Memory B cell (primary cell): ENCODE measurements around the gene RERE.

Source experiments
- ATAC-seq: fragments of 150-1000 bp; cut with Tn5 transposase; 2 replicates; pipeline ENCODE4 v1.10.0; 2021; ENCODE audit warnings: low read depth, mild to moderate bottlenecking, moderate library complexity
- DNase-seq, 2 donors: peaks; one replicate each; pipeline ENCODE4 v3.0.0; 2022; ENCODE audit warnings: low spot score in 2 of 2
- H3K27ac Mint-ChIP-seq: one replicate; pipeline ENCODE4 v1.8.0; 2022; ENCODE audit warnings: mild to moderate bottlenecking, moderate library complexity, mixed read lengths
- H3K27me3 Mint-ChIP-seq: one replicate; pipeline ENCODE4 v1.8.0; 2022; ENCODE audit warnings: mixed read lengths
- H3K36me3 Mint-ChIP-seq: one replicate; pipeline ENCODE4 v1.8.0; 2022; ENCODE audit warnings: mild to moderate bottlenecking, mixed read lengths
- H3K4me1 Mint-ChIP-seq: one replicate; pipeline ENCODE4 v1.8.0; 2022; ENCODE audit warnings: mixed read lengths
- H3K4me3 Mint-ChIP-seq: one replicate; pipeline ENCODE4 v1.8.0; 2022; ENCODE audit warnings: mild to moderate bottlenecking, moderate library complexity, mixed read lengths
- H3K9me3 Mint-ChIP-seq: one replicate; pipeline ENCODE4 v1.8.0; 2022; ENCODE audit warnings: mixed read lengths

Gene RERE

GRCh38 chr1:8418301-8418700 is 399.1 kb downstream of the RERE start:
- ATAC-seq = no peak
- Mint-ChIP-seq H3K4me1 (peaks cover 24% of the 10 kb centered on the region), H3K4me3 (no peak overlapping the region), H3K36me3 (peaks cover 25% of the 10 kb centered on the region), H3K27ac (peak overlapping the region; percentile 0), H3K9me3 (no peaks in the 10 kb centered on the region), H3K27me3 (no peaks in the 10 kb centered on the region)
- no peak for DNase-seq

- no peaks in the 10 kb centered on the region for H3K9me3 Mint-ChIP-seq
Observed at GRCh38 chr1:8417625-8418024, 399.8 kb downstream of the RERE start.

GRCh38 chr1:8416881-8417280 is 400.6 kb downstream of the RERE start:
- Mint-ChIP-seq H3K27me3 (no peaks in the 10 kb centered on the region), H3K36me3 (peaks cover 25% of the 10 kb centered on the region), H3K9me3 (no peaks in the 10 kb centered on the region), H3K4me3 (no peak overlapping the region), H3K27ac (no peak overlapping the region), H3K4me1 (peaks cover 24% of the 10 kb centered on the region)
- DNase-seq (no peak), ATAC-seq (no peak)

More at GRCh38 chr1:8417625-8418024, 399.8 kb downstream of the RERE start:
- Mint-ChIP-seq H3K4me1 (peaks cover 24% of the 10 kb centered on the region), H3K27me3 (no peaks in the 10 kb centered on the region), H3K4me3 (no peak overlapping the region), H3K36me3 (peaks cover 25% of the 10 kb centered on the region), H3K27ac (peak overlapping the region; percentile 0)
- ATAC-seq (no peak), DNase-seq (no peak)

- H3K9me3 Mint-ChIP-seq = no peaks in the 10 kb centered on the region
- no peak overlapping the region for H3K4me3 Mint-ChIP-seq
- ATAC-seq (no peak), DNase-seq (no peak)
- H3K27me3 Mint-ChIP-seq = no peaks in the 10 kb centered on the region
- peaks cover 28% of the 10 kb centered on the region for H3K4me1 Mint-ChIP-seq
- peak overlapping the region; percentile 68 for H3K27ac Mint-ChIP-seq
- H3K36me3 Mint-ChIP-seq = peaks cover 26% of the 10 kb centered on the region
Observed at GRCh38 chr1:8415526-8416278, 401.7 kb downstream of the RERE start.

- peak overlapping the region; percentile 75 for H3K27ac Mint-ChIP-seq
- H3K36me3 Mint-ChIP-seq = peaks cover 25% of the 10 kb centered on the region
- DNase-seq (no peak), ATAC-seq (no peak)
- no peaks in the 10 kb centered on the region for H3K9me3 Mint-ChIP-seq
- no peak overlapping the region for H3K4me3 Mint-ChIP-seq
- no peaks in the 10 kb centered on the region for H3K27me3 Mint-ChIP-seq
- H3K4me1 Mint-ChIP-seq = peaks cover 34% of the 10 kb centered on the region
Observed at GRCh38 chr1:8412183-8412831, 405.1 kb downstream of the RERE start.

- DNase-seq = no peak
- no peak for ATAC-seq
- Mint-ChIP-seq H3K27ac (peak overlapping the region; percentile 75), H3K4me3 (no peak overlapping the region), H3K36me3 (peaks cover 24% of the 10 kb centered on the region), H3K9me3 (no peaks in the 10 kb centered on the region), H3K27me3 (no peaks in the 10 kb centered on the region), H3K4me1 (peaks cover 33% of the 10 kb centered on the region)
Observed at GRCh38 chr1:8411803-8412182, 405.6 kb downstream of the RERE start.

- H3K4me1 Mint-ChIP-seq = peaks cover 28% of the 10 kb centered on the region
- no peak overlapping the region for H3K4me3 Mint-ChIP-seq
- H3K27ac Mint-ChIP-seq = peak overlapping the region; percentile 65
- ATAC-seq = no peak
- H3K27me3 Mint-ChIP-seq = no peaks in the 10 kb centered on the region
- no peak for DNase-seq
- peaks cover 21% of the 10 kb centered on the region for H3K36me3 Mint-ChIP-seq
- no peaks in the 10 kb centered on the region for H3K9me3 Mint-ChIP-seq
Observed at GRCh38 chr1:8410791-8411190, 406.6 kb downstream of the RERE start.

- Mint-ChIP-seq H3K4me1 (peaks cover 23% of the 10 kb centered on the region), H3K27me3 (no peaks in the 10 kb centered on the region), H3K36me3 (peaks cover 17% of the 10 kb centered on the region), H3K4me3 (no peak overlapping the region), H3K9me3 (no peaks in the 10 kb centered on the region), H3K27ac (peak overlapping the region; percentile 75)
- ATAC-seq (no peak), DNase-seq (no peak)
Observed at GRCh38 chr1:8409606-8410005, 407.8 kb downstream of the RERE start.

GRCh38 chr1:8409106-8409505 is 408.3 kb downstream of the RERE start:
- peaks cover 17% of the 10 kb centered on the region for H3K36me3 Mint-ChIP-seq
- H3K27me3 Mint-ChIP-seq = no peaks in the 10 kb centered on the region
- H3K4me3 Mint-ChIP-seq = peak overlapping the region; percentile 17
- DNase-seq = no peak
- ATAC-seq = peak; percentile 96
- H3K4me1 Mint-ChIP-seq = peaks cover 26% of the 10 kb centered on the region
- no peaks in the 10 kb centered on the region for H3K9me3 Mint-ChIP-seq
- H3K27ac Mint-ChIP-seq = peak overlapping the region; percentile 75

- ATAC-seq (no peak), DNase-seq (no peak)
- H3K9me3 Mint-ChIP-seq = no peaks in the 10 kb centered on the region
- peaks cover 16% of the 10 kb centered on the region for H3K36me3 Mint-ChIP-seq
- H3K4me3 Mint-ChIP-seq = no peak overlapping the region
- peak overlapping the region; percentile 75 for H3K27ac Mint-ChIP-seq
- peaks cover 26% of the 10 kb centered on the region for H3K4me1 Mint-ChIP-seq
- no peaks in the 10 kb centered on the region for H3K27me3 Mint-ChIP-seq
Observed at GRCh38 chr1:8408151-8408839, 409.1 kb downstream of the RERE start.

- Mint-ChIP-seq H3K36me3 (peaks cover 16% of the 10 kb centered on the region), H3K4me1 (peaks cover 26% of the 10 kb centered on the region), H3K9me3 (no peaks in the 10 kb centered on the region), H3K4me3 (no peak overlapping the region), H3K27me3 (no peaks in the 10 kb centered on the region), H3K27ac (no peak overlapping the region)
- no peak for DNase-seq
- no peak for ATAC-seq
Observed at GRCh38 chr1:8407652-8408051, 409.8 kb downstream of the RERE start.

- no peak for ATAC-seq
- Mint-ChIP-seq H3K36me3 (peaks cover 19% of the 10 kb centered on the region), H3K9me3 (no peaks in the 10 kb centered on the region), H3K27me3 (no peaks in the 10 kb centered on the region), H3K4me3 (no peak overlapping the region), H3K4me1 (peaks cover 26% of the 10 kb centered on the region), H3K27ac (no peak overlapping the region)
- DNase-seq = no peak
Observed at GRCh38 chr1:8406960-8407359, 410.5 kb downstream of the RERE start.

GRCh38 chr1:8406011-8406410 is 411.4 kb downstream of the RERE start:
- Mint-ChIP-seq H3K4me3 (no peak overlapping the region), H3K36me3 (peaks cover 19% of the 10 kb centered on the region), H3K4me1 (peaks cover 23% of the 10 kb centered on the region), H3K27ac (no peak overlapping the region), H3K27me3 (no peaks in the 10 kb centered on the region), H3K9me3 (no peaks in the 10 kb centered on the region)
- DNase-seq (no peak), ATAC-seq (no peak)
